Natural killer cell (primary cell): ENCODE measurements around the gene STAT5B. TPM values are rescaled to one million over a fixed set of nuclear protein-coding genes. Genes with fewer than 3 reads are reported as not detected.

Source experiments
- ATAC-seq, 3 donors: fragments of 150-1000 bp in 2 of 3; fragments of 200-7000 bp in 1 of 3; cut with Tn5 transposase; 1 replicate in 1 of 3; 2 replicates in 2 of 3; pipeline ENCODE4 v1.10.0; 2021; ENCODE audit warnings: mild to moderate bottlenecking in 2 of 3, moderate library complexity in 2 of 3
- DNase-seq, 2 donors: peaks; one replicate each; pipeline versions ENCODE4 v3.0.0 to v3.0.0-alpha.2; 2013 to 2021; ENCODE audit warnings: mixed read lengths in 1 of 2
- H3K27ac ChIP-seq: one replicate; pipeline ENCODE4 v1.5.1; 2013; ENCODE audit warnings: mild to moderate bottlenecking, low read length
- H3K27me3 ChIP-seq: one replicate; pipeline ENCODE4 v1.6.1; 2013; ENCODE audit warnings: low read length; ENCODE audit not compliant: control insufficient read depth, insufficient read depth
- H3K36me3 ChIP-seq: one replicate; pipeline ENCODE4 v1.6.1; 2013; ENCODE audit warnings: low read length; ENCODE audit not compliant: control insufficient read depth, insufficient read depth
- H3K4me1 ChIP-seq: one replicate; pipeline ENCODE4 v1.6.1; 2013; ENCODE audit warnings: low read length; ENCODE audit not compliant: control insufficient read depth, insufficient read depth
- H3K4me3 ChIP-seq: one replicate; pipeline ENCODE4 v1.5.1; 2013; ENCODE audit warnings: low read length
- H3K9me3 ChIP-seq: one replicate; pipeline ENCODE4 v1.6.1; 2013; ENCODE audit warnings: low read length; ENCODE audit not compliant: control insufficient read depth, insufficient read depth
- H3K27ac Mint-ChIP-seq, 2 donors: one replicate each; pipeline ENCODE4 v1.8.0; 2022; ENCODE audit warnings: mild to moderate bottlenecking in 2 of 2, mixed read lengths in 2 of 2, moderate library complexity in 1 of 2
- H3K27me3 Mint-ChIP-seq, 2 donors: one replicate each; pipeline ENCODE4 v1.8.0; 2022; ENCODE audit warnings: low read depth in 2 of 2, mixed read lengths in 2 of 2
- H3K36me3 Mint-ChIP-seq: one replicate; pipeline ENCODE4 v1.8.0; 2022; ENCODE audit warnings: mixed read lengths
- H3K4me1 Mint-ChIP-seq, 2 donors: one replicate each; pipeline ENCODE4 v1.8.0; 2022; ENCODE audit warnings: mixed read lengths in 2 of 2
- H3K4me3 Mint-ChIP-seq: one replicate; pipeline ENCODE4 v1.8.0; 2022; ENCODE audit warnings: mild to moderate bottlenecking, moderate library complexity, mixed read lengths
- H3K9me3 Mint-ChIP-seq, 2 donors: one replicate each; pipeline ENCODE4 v1.8.0; 2022; ENCODE audit warnings: mixed read lengths in 2 of 2
- CTCF ChIP-seq: fragments of 200-600 bp; IDR thresholded peaks from one replicate; pipeline ENCODE4 v1.8.0; 2022; ENCODE audit warnings: antibody characterized with exemption
- WGBS: methylation state at CpG from one replicate; pipeline ENCODE4 v1.1.7; 2013; ENCODE audit warnings: missing lambda C conversion rate; ENCODE audit not compliant: insufficient coverage; 5-methylcytosine and 5-hydroxymethylcytosine counted together
- intact Hi-C: fragments of 100-400 bp; cut with micrococcal nuclease; formaldehyde crosslinking; loops from one replicate; pipeline ENCODE4 v1.14.2; 2022
- total RNA-seq, 4 donors: library from RNA; stranded (reverse); fragments of 120-200 nt in 1 of 4; gene quantifications; one replicate each; pipeline versions ENCODE4 v1.2.3 to v1.2.4, GENCODE V29; 2013 to 2022

STAT5B gene
- total RNA-seq, 3 donors from 2014 or later (not counting 1 experiment from before 2014, with no cell fraction given): 79.9 to 112 (median 103) TPM

GRCh38 chr17:42180411-42180921 lies 95.7 kb downstream of the STAT5B start:
- peak overlapping the region; percentile 6 for H3K4me3 ChIP-seq
- peaks cover 0 to 22% of the 10 kb centered on the region in 2 donors for H3K27me3 Mint-ChIP-seq
- peaks cover 30 to 40% of the 10 kb centered on the region in 2 donors for H3K4me1 Mint-ChIP-seq

GRCh38 chr17:42179911-42180410 lies 96.2 kb downstream of the STAT5B start:
- no peaks in the 10 kb centered on the region for H3K36me3 ChIP-seq
- H3K4me1 ChIP-seq: peaks cover 46% of the 10 kb centered on the region
- ATAC-seq (no peak), DNase-seq (peak; percentile 33 to 61)
- H3K27ac Mint-ChIP-seq: no peak overlapping the region
- H3K4me1 Mint-ChIP-seq: peaks cover 30 to 40% of the 10 kb centered on the region in 2 donors
- no peaks in the 10 kb centered on the region for H3K9me3 ChIP-seq
- no peaks in the 10 kb centered on the region for H3K9me3 Mint-ChIP-seq
- H3K27ac ChIP-seq: no peak overlapping the region
- intact Hi-C loops: loop anchor here (2.0 to 5.0 kb wide), 2 partner anchors 25 to 107 kb away; partner anchors contain the start of genes RAB5C and STAT5A
- H3K4me3 ChIP-seq: no peak overlapping the region
- peak overlapping the region; percentile 59 for H3K4me3 Mint-ChIP-seq
- TF ChIP-seq CTCF: no peak
- H3K27me3 ChIP-seq: peaks cover 12% of the 10 kb centered on the region
- peaks cover 0 to 22% of the 10 kb centered on the region in 2 donors for H3K27me3 Mint-ChIP-seq
- H3K36me3 Mint-ChIP-seq: no peaks in the 10 kb centered on the region
- 31% methylated on average over 20 of the region's 20 CpGs for WGBS

More at GRCh38 chr17:42180411-42180921, 95.7 kb downstream of the STAT5B start:
- Histone ChIP-seq H3K4me1 (peaks cover 46% of the 10 kb centered on the region), H3K27ac (no peak overlapping the region), H3K9me3 (no peaks in the 10 kb centered on the region), H3K27me3 (peaks cover 12% of the 10 kb centered on the region), H3K36me3 (no peaks in the 10 kb centered on the region)
- intact Hi-C loops: loop anchor here (2.0 to 5.0 kb wide), 2 partner anchors 26 to 107 kb away; partner anchors contain the start of genes RAB5C and STAT5A
- Mint-ChIP-seq H3K36me3 (no peaks in the 10 kb centered on the region), H3K4me3 (peak overlapping the region; percentile 59), H3K9me3 (no peaks in the 10 kb centered on the region), H3K27ac (no peak overlapping the region)
- DNase-seq: peak in 1 of 2 donors; percentile 23
- TF ChIP-seq CTCF: no peak
- no peak for ATAC-seq
- 2% methylated on average over 33 of the region's 33 CpGs for WGBS

GRCh38 chr17:42179335-42179734 lies 96.9 kb downstream of the STAT5B start:
- DNase-seq (peak in 1 of 2 donors; percentile 18), ATAC-seq (no peak)
- peaks cover 40% of the 10 kb centered on the region for H3K4me1 ChIP-seq
- H3K27me3 ChIP-seq: peaks cover 12% of the 10 kb centered on the region
- no peaks in the 10 kb centered on the region for H3K36me3 ChIP-seq
- WGBS: 0% methylated on average over 1 of the region's 1 CpG
- Mint-ChIP-seq H3K36me3 (no peaks in the 10 kb centered on the region), H3K27ac (no peak overlapping the region), H3K4me1 (peaks cover 25 to 34% of the 10 kb centered on the region in 2 donors), H3K27me3 (peaks cover 0 to 22% of the 10 kb centered on the region in 2 donors), H3K4me3 (peak overlapping the region; percentile 46), H3K9me3 (no peaks in the 10 kb centered on the region)
- no peak for TF ChIP-seq CTCF
- no peaks in the 10 kb centered on the region for H3K9me3 ChIP-seq
- H3K4me3 ChIP-seq: no peak overlapping the region
- H3K27ac ChIP-seq: no peak overlapping the region
- intact Hi-C loops: no loop called here
